ENCODE data around the gene FBXO22.
A peak's percentile ranks its signal among the peaks of the same experiment; 100 is the strongest.
"Not testable (repeated sequence)": the region's sequence is repeated elsewhere in the genome, so short reads cannot be mapped to it uniquely, and the experiment has no call there.

Gene FBXO22

GRCh38 chr15:75981149-75981815, 77.6 kb downstream of the FBXO22 start:
- no peak for DNase-seq

GRCh38 chr15:75982468-75982867, 78.8 kb downstream of the FBXO22 start:
- DNase-seq: no peak

- not testable (repeated sequence) for DNase-seq
Observed at GRCh38 chr15:75984706-75985105, 81.0 kb downstream of the FBXO22 start.

GRCh38 chr15:75985971-75986370, 82.3 kb downstream of the FBXO22 start:
- DNase-seq: no peak

- peak; percentile 62 for DNase-seq
Observed at GRCh38 chr15:75989045-75989444, 85.4 kb downstream of the FBXO22 start.

- DNase-seq: no peak
Observed at GRCh38 chr15:75989875-75990274, 86.2 kb downstream of the FBXO22 start.
